ENCODE results near the gene THSD4.

Gene THSD4

GRCh38 chr15:71131601-71132362, 16.5 kb downstream of the THSD4 start:
- TF ChIP-seq CTCF (conservative IDR thresholded peaks at IDR 0.05), result no peak
- no peak overlapping the region for H3K27ac ChIP-seq

DNA sequence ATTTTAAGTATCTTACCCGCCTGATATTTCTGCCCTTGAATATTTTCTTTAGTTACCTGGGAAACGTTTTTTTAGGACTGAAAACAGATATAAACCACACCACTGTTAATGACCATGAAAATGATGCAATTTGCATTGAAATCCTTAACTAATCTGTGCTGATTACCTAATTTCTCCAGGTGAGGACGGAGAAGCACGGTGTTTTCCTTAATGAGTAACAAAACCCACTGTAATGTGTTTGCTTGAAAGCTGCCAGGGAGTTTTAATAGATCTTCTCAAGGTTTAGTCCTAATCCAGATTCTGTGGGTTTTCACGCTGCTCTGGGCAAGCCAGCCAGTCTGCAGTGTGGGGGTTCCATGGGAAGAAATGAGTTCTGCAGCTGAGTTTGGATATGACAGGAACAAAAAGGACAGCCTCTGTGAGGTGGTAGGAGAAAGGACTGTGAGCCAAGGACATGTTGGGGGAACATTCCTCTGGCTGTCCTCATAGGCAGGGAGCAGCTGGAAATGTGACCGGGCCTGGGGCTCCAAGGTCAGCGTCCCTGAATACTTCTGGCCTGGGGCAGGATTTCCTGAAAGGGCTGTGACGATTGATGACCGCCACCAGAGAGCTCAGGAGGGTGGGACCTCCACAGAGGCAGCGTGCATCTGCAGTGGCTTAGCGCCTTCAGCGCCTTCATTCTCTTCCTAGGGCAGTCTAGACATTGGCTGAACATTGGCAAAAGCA, 18.6 kb downstream of the THSD4 start:
- TF ChIP-seq CTCF (conservative IDR thresholded peaks at IDR 0.05), result no peak
- H3K27ac ChIP-seq, result no peak overlapping the region

- no peak for TF ChIP-seq CTCF (conservative IDR thresholded peaks at IDR 0.05)
- H3K27ac ChIP-seq, result no peak overlapping the region
Measured at GRCh38 chr15:71136159-71136783, 21.0 kb downstream of the THSD4 start.

DNA sequence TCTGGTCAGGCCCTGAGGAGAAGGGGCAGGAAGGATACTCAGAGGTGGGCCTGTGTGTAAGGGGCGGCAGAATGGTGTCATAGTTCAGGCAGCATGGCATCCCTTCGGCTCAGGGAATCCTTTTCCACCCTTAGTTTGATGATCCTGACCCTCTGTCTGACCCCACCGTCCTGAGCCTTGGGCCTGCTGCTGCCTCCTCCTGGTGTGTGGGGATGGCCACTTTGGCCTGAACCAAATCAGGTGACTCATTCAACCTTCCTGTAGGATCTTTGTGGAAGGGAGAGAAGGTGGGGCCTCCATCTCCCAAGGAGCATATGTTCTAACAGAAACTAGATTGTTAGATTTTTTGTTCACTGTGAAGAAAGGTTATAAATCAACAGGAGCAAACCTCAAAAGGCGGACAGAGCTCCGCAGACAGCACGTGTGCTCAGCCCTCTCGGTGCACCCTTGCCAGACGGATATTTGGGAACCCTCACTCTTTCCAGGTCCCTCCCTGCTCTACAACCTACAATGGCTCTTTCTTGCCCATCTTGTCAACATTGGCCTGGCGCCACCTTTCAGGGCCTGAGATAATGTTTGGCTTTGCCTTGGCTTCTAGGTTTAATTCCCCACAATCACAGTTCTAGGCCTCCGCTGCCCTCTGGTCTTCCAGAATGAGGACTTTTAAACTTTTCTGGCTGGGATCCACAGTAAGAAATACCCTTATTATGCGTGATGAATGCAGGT, 21.7 kb downstream of the THSD4 start:
- TF ChIP-seq CTCF (conservative IDR thresholded peaks at IDR 0.05), result no peak
- H3K27ac ChIP-seq, result no peak overlapping the region

GRCh38 chr15:71138473-71138872, 23.2 kb downstream of the THSD4 start:
- peak overlapping the region; percentile 50 for H3K27ac ChIP-seq
- TF ChIP-seq CTCF (conservative IDR thresholded peaks at IDR 0.05), result no peak

- peak overlapping the region; percentile 50 for H3K27ac ChIP-seq
- no peak for TF ChIP-seq CTCF (conservative IDR thresholded peaks at IDR 0.05)
Measured at GRCh38 chr15:71139241-71139640, 24.0 kb downstream of the THSD4 start.

GRCh38 chr15:71141572-71141971, 26.3 kb downstream of the THSD4 start:
- no peak overlapping the region for H3K27ac ChIP-seq

More at GRCh38 chr15:71141572-71141971, 26.3 kb downstream of the THSD4 start:
- TF ChIP-seq CTCF (conservative IDR thresholded peaks at IDR 0.05), result no peak

All from VCaP (cell line).